HG03565 (cell line): ENCODE measurements around the gene MSL2.
"Not testable (repeated sequence)": the region's sequence is repeated elsewhere in the genome, so short reads cannot be mapped to it uniquely, and the experiment has no call there.

Source experiments
- ATAC-seq: cut with Tn5 transposase; IDR thresholded peaks from one replicate; pipeline ENCODE4 v1.9.1; 2021; ENCODE audit warnings: mild to moderate bottlenecking, moderate library complexity; ENCODE audit not compliant: unreplicated experiment

The MSL2 gene

GRCh38 chr3:136192831-136193230, 3.3 kb downstream of the MSL2 start:
- ATAC-seq, result no peak

GRCh38 chr3:136192195-136192594, 3.9 kb downstream of the MSL2 start:
- not testable (repeated sequence) for ATAC-seq

- ATAC-seq, result no peak
Measured at GRCh38 chr3:136189859-136190617, 6.1 kb downstream of the MSL2 start.

- no peak for ATAC-seq
Measured at GRCh38 chr3:136189043-136189442, 7.1 kb downstream of the MSL2 start.

- no peak for ATAC-seq
Measured at GRCh38 chr3:136187868-136188267, 8.3 kb downstream of the MSL2 start.

GRCh38 chr3:136186846-136187245, 9.3 kb downstream of the MSL2 start:
- ATAC-seq, result no peak

GRCh38 chr3:136186344-136186743, 9.8 kb downstream of the MSL2 start:
- ATAC-seq, result no peak

- no peak for ATAC-seq
Measured at GRCh38 chr3:136184703-136185102, 11.4 kb downstream of the MSL2 start.

GRCh38 chr3:136181741-136182140, 14.4 kb downstream of the MSL2 start:
- no peak for ATAC-seq

GRCh38 chr3:136177876-136178275, 18.3 kb downstream of the MSL2 start:
- ATAC-seq, result no peak

GRCh38 chr3:136173939-136174490, 22.1 kb downstream of the MSL2 start:
- ATAC-seq, result no peak

- no peak for ATAC-seq
Measured at GRCh38 chr3:136171097-136171542, 25.0 kb downstream of the MSL2 start.

GRCh38 chr3:136168236-136168635, 27.9 kb downstream of the MSL2 start:
- ATAC-seq, result not testable (repeated sequence)

GRCh38 chr3:136166507-136166906, 29.6 kb downstream of the MSL2 start:
- ATAC-seq, result no peak

GRCh38 chr3:136163607-136164006, 32.5 kb downstream of the MSL2 start:
- not testable (repeated sequence) for ATAC-seq

- no peak for ATAC-seq
Measured at GRCh38 chr3:136162322-136162721, 33.8 kb downstream of the MSL2 start.

- ATAC-seq, result no peak
Measured at GRCh38 chr3:136161516-136161915, 34.6 kb downstream of the MSL2 start.

GRCh38 chr3:136152963-136153362, 43.2 kb downstream of the MSL2 start:
- no peak for ATAC-seq

GRCh38 chr3:136152176-136152843, 43.8 kb downstream of the MSL2 start:
- ATAC-seq, result no peak

GRCh38 chr3:136151219-136151618, 44.9 kb downstream of the MSL2 start:
- no peak for ATAC-seq

GRCh38 chr3:136149667-136150066, 46.5 kb downstream of the MSL2 start:
- no peak for ATAC-seq
